Lower leg skin (tissue), 4 donors: ENCODE results near the gene PDIA6. TPM values are rescaled to one million over a fixed set of nuclear protein-coding genes. Genes with fewer than 3 reads are reported as not detected.

Experiments
- DNase-seq, 2 donors: peaks; one replicate each; pipeline ENCODE4 v3.0.0-alpha.2; 2019; ENCODE audit warnings: low spot score in 2 of 2
- H3K4me3 ChIP-seq: fragments of 200-600 bp; sonication (generic); 2 replicates; pipeline ENCODE4 v1.5.1; 2017; ENCODE audit warnings: mild to moderate bottlenecking, low read depth; ENCODE audit not compliant: poor library complexity, severe bottlenecking
- POLR2A ChIP-seq, 2 donors: fragments of 450-650 bp; IDR thresholded peaks; one replicate each; pipeline ENCODE4 v1.6.1; 2016 to 2017; ENCODE audit warnings: antibody characterized with exemption in 2 of 2, mild to moderate bottlenecking in 1 of 2, moderate library complexity in 1 of 2
- WGBS, 2 donors: methylation state at CpG; one replicate each; pipeline ENCODE4 v1.1.5; 2018; 5-methylcytosine and 5-hydroxymethylcytosine counted together
- intact Hi-C: fragments of 100-400 bp; cut with DNase I; formaldehyde crosslinking; loops from one replicate; pipeline ENCODE4 v1.15.0; 2023; ENCODE audit warnings: low total_unique reads
- total RNA-seq, 4 donors: library from RNA; depleted of rRNA; stranded (reverse); fragments of >200 nt; gene quantifications; one replicate each; pipeline ENCODE4 v1.1.0, GENCODE V29; 2016
- TF ChIP-seq, protein P1 (sequence below), 3 donors: fragments of 450-650 bp; IDR thresholded peaks; one replicate each; pipeline ENCODE4 v1.5.1; 2016; ENCODE audit warnings: antibody characterized with exemption in 3 of 3, mild to moderate bottlenecking in 3 of 3, moderate library complexity in 2 of 3

The PDIA6 gene
- total RNA-seq, 4 donors from 2014 or later, result 50.5 to 97.7 (median 73.7) TPM

DNA sequence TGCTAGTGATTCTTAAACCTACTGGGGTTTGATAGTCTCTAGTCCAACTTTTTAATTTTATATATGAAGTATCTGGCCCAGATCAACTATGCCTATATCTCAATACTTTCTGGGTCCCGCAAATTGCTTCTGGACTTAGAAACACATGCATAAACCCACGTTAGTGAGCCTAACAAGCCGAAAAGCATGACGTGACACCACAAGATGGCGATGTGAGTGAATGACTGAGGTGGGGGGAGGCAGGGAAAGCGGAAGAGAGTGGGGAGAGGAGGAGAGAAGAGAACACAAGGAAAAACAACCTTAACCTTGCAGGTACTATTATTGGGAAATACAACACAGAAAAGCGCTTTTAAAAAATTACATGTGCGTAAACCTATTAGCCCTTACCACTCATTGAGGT, 13.8 kb downstream of the PDIA6 start:
- DNase-seq, result no peak
- no peak for TF ChIP-seq POLR2A (IDR thresholded peaks at IDR 0.05)
- TF ChIP-seq, protein P1, sequence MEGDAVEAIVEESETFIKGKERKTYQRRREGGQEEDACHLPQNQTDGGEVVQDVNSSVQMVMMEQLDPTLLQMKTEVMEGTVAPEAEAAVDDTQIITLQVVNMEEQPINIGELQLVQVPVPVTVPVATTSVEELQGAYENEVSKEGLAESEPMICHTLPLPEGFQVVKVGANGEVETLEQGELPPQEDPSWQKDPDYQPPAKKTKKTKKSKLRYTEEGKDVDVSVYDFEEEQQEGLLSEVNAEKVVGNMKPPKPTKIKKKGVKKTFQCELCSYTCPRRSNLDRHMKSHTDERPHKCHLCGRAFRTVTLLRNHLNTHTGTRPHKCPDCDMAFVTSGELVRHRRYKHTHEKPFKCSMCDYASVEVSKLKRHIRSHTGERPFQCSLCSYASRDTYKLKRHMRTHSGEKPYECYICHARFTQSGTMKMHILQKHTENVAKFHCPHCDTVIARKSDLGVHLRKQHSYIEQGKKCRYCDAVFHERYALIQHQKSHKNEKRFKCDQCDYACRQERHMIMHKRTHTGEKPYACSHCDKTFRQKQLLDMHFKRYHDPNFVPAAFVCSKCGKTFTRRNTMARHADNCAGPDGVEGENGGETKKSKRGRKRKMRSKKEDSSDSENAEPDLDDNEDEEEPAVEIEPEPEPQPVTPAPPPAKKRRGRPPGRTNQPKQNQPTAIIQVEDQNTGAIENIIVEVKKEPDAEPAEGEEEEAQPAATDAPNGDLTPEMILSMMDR (IDR thresholded peaks at IDR 0.05), result no peak
- no peak overlapping the region for H3K4me3 ChIP-seq
- intact Hi-C loops, result no loop called here
- 84 to 89% methylated on average over 8 of the region's 8 CpGs for WGBS, 2 donors

DNA sequence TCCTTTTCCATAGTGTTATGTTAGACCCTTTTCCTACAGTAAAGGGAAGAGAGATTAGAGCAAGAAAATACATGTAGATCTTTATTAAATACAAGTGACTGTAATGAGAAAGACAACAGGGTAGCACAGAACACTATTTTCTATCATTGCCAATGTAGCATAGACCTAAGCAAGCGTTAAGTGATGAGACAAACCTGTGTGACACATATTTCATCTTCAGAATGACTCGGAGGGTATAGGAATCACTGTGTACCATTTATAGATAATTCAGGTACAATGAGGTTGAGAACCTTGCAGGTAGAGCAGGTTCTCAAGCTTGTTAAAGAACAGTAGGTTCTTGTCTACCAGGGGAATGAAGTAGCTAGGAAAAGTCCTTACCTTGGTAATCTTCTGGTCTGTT, 15.9 kb downstream of the PDIA6 start:
- 90 to 100% methylated on average over 2 of the region's 2 CpGs for WGBS, 2 donors
- DNase-seq, result no peak
- no peak overlapping the region for H3K4me3 ChIP-seq
- TF ChIP-seq, protein P1 (IDR thresholded peaks at IDR 0.05), result no peak
- no peak for TF ChIP-seq POLR2A (IDR thresholded peaks at IDR 0.05)
- intact Hi-C loops, result no loop called here

DNA sequence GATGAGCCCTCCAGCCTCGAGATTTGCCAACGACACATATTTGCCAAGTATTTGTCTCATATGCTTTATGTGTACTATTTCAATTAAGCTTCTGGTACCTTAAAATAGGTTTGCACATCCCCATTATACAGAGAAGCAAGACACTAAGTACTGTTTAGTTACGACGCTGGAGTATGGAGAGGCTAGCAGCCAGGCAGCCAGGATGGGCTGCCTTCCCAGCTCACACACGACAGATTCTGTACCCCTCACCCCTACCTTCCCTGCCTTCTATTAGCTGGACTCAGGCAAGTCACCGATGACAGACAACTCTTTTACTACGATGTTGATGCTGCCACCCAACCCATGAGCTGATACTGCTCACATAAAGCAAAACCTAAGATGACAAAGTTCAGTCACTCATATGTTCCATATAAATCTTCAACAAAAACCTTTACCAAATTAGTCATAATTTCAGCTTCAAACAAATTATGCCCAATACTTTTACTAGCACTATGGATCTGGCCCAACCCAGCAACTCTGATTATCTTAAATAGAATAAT, 17.0 kb downstream of the PDIA6 start:
- 71 to 78% methylated on average over 7 of the region's 7 CpGs for WGBS, 2 donors
- no peak overlapping the region for H3K4me3 ChIP-seq
- DNase-seq, result no peak
- no peak for TF ChIP-seq POLR2A (IDR thresholded peaks at IDR 0.05)
- TF ChIP-seq, protein P1 (IDR thresholded peaks at IDR 0.05), result no peak
- intact Hi-C loops, result no loop called here

DNA sequence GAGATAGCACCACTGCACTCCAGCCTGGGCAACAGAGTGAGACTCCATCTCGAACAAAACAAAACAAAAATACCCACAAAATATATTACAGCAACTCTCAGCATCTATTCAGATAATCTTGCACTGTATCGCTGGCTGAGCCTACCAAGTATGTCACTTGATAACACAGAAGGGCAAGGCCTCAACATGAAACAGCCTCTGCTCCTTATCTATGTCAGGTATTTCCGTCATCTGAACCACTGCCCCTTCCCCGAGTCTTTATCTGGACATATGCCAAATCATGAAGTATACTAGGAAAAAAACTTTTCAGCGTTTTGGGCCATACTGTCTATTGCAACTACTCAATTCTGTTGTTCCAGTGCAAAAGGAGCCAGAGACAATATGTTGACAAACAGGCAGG, 17.7 kb downstream of the PDIA6 start:
- WGBS, 2 donors, result 75 to 78% methylated on average over 5 of the region's 5 CpGs
- DNase-seq, result no peak
- no peak for TF ChIP-seq POLR2A (IDR thresholded peaks at IDR 0.05)
- TF ChIP-seq, protein P1 (IDR thresholded peaks at IDR 0.05), result no peak
- intact Hi-C loops, result no loop called here
- no peak overlapping the region for H3K4me3 ChIP-seq

DNA sequence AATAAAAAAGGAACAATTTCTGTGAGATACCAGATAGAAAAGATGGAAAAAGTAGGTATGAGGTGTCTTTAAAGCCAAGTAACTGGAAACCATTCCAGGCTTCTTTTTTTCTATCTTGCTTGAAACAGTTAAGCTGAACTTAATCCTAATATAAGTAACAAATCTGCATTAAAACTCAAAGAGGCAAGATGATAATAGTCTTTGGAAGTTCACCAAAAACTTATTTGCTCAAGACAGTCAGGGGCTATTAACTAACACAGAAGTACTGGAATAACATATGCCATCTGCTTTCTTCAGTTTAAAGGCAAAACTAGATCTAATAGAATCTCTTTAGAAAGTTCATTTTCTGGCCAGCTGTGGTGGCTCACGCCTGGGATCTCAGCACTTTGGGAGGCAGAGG, 18.8 kb downstream of the PDIA6 start:
- 92 to 93% methylated on average over 1 of the region's 1 CpG for WGBS, 2 donors
- intact Hi-C loops, result no loop called here
- H3K4me3 ChIP-seq, result no peak overlapping the region
- TF ChIP-seq POLR2A (IDR thresholded peaks at IDR 0.05), result no peak
- TF ChIP-seq, protein P1 (IDR thresholded peaks at IDR 0.05), result no peak
- DNase-seq, result no peak
